Head of caudate nucleus (tissue), 42 donors: ENCODE measurements around the gene IMMP2L.

Experiments
- DNase-seq, 42 donors: peaks; one replicate each; pipeline versions ENCODE4 v3.0.0 to v3.0.0-alpha.2; 2020 to 2021; ENCODE audit warnings: mixed read lengths in 7 of 42
- intact Hi-C: fragments of 100-400 bp; cut with DNase I; formaldehyde crosslinking; loops from one replicate; pipeline ENCODE4 v1.15.0; 2022

IMMP2L gene

DNA sequence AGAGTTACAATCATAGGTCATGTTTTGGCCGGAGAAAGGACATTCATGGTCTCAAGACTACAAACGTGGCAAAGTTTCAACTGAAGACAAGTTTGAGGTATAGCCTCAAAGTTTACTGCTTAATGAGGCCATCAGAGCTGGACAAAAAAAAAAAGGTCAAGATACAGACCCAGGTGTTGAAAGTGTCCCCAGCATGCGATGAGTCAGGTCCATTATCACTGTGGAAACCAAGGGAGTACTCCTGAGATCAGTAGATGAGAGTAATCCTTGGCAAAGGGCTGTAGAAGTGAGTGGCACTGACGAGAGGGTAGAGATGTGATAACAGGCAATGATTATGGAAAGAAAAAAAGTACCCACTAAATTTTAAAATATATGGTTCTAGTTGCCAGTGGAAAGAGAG lies 551.5 kb downstream of the IMMP2L start:
- intact Hi-C loops, result no loop called here

DNA sequence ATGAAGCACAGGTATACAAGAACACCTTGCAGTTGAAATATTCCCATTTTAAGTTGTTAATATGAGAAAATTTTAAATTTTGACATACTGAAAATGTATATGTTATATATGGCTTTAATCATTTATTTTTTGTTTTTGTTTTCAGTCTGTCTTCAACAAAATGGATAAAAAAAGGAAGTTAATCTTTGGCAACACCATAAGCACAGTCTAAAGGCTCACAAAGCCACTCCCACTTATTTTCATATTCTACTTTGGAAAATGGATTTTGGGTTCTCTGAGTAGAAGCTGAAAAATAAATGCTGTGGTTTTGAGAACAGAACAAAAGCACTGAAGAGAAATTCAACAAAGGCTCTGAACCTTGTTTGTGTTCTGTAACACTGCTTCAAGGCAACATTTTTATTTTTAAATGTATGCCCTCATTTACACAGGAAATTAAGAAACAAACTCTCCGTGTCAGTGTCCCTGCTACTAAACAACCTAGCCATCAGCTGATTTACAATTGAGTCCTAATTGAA lies 552.7 kb downstream of the IMMP2L start:
- intact Hi-C loops, result no loop called here
- DNase-seq, result no peak

More for the DNA sequence above, 551.5 kb downstream of the IMMP2L start:
- no peak for DNase-seq

DNA sequence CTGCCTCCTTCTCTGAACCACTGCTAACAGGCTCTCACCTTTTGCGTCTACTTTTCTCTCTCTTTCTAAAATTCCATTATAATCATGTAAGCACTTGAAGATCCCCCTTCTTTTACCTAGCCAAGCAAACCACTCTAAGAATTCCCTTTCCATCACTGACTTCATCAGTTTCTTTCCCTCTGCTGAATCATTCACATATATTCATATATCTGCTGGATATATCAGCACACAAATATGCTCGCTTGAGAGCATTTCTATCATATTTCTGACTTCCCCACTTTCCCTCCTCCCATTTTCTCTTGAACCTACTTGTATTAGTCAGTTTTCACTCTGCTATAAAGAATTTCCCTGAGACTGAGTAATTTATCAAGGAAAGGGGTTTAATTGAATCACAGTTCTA lies 555.6 kb downstream of the IMMP2L start:
- no peak for DNase-seq
- intact Hi-C loops, result no loop called here

DNA sequence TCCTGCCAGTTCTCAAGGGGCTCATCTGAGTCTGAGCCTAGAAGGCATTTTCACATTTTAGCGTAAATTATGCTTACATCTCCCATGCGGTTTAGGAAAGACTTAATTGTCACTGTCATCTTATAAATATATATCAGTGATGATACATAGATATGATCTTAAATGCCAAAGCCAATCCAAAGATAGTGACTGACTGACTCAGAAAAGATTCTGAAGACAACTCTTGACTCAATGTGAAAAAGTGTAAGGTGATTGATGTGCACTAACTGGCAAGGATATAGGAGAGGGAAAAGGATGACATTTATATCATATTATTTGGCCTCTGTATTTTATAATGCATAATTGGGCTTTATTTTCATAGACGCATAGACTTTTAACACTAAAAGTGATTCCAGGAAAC lies 556.3 kb downstream of the IMMP2L start:
- intact Hi-C loops, result no loop called here
- no peak for DNase-seq

DNA sequence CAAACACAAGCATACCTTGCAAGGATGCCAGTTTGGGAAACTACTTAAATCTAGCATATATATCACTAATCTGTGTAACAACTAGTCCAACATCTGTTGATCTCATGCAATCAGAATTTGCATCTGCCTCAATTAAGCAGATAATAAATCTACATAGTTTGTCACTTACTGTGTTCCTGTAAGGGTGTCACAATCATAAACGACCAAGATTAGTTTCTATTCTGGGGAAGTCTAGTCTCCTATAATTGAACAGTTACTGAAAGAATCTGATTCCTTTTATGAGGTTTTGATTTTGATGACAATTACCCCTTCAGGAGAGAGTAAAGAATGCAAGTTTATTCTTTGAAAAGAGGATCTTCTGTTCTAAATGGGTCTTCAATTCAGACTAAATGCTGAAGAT lies 556.8 kb downstream of the IMMP2L start:
- no peak for DNase-seq
- intact Hi-C loops, result no loop called here

DNA sequence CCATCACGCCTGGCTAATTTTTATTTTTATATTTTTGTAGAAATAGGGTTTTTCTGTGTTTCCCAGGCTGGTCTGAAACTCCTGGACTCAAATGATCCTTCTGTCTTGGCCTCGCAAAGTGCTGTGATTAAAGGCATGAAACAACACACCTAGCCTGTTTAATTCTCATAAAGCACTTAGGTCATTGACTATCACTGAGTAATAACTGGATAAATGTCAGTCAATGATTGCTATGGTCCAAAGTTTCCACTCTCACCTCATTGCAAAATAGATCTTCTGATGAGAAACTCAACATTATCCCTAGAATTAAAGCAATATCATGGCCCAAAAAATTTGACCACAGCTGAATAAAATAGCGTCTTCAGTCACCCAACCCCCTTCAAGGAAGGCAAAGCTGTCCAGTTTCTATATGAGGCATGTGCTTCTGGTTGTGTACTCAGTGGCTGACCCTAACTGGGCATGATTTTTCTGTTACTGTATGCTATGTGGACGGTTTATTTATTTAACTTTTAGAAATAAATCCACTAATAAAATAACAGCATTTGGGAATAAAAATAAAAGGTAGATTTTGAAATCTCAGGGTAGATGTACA lies 557.9 kb downstream of the IMMP2L start:
- intact Hi-C loops, result no loop called here
- DNase-seq, result no peak

DNA sequence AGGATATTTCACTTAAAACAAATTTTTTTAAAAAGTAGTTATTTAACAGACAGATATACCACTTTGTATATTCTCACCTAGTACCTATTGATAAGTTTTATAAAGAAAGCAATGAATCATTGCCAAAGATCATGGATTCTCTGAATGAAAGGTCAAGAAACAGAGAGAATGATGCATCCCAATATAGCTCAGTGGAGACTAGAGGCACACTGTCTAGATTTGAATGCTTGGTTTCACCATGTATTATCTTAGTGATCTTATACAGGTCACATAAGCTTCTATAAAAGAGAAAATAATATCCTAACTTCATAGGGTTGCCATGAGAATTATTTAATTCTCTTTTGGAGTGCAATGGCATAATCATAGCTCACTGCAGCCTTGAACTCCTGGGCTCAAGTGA lies 558.4 kb downstream of the IMMP2L start:
- intact Hi-C loops, result no loop called here
- DNase-seq, result no peak

DNA sequence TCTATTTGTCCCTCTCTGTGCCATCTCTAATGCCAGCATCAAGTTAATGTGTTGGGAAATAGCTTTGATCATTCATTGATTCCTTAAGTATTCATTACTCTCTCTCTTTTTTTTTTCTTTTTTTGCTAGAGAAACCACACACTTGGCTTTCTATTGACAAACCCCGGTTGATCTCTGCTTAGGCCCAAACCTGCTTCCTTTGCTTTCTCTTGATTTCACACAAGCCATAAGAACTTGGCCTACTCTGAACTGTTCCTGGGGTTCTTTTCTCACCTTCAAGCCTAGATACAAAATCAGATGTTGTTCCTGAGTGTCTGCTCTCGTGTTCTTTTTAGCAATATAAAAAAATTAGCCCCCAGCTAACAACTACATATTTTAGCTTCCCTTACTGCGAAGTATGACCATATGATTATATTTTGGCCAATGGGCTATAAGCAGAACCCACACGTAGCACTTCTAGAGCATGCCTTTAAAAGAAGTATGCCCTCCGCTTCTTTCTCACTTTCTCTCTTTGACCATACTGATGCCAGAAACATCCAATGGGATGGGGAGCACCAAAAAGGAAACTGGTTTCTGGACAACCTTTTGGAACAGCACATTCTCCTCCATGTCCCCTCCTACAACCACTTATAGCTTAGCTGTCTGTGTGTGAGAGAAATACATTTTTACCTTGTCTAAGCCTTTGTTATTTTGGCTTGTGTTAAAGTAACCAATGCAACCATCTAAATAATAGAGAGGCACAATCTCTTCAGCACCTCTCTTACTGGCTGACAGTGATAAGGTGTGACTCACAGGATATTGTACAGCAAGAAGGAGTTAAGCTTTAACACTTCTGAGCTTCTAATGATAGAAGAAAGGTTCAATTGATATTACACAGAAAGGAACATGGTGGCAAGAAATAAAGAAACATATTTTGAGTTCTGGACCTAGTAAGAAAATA lies 568.0 kb downstream of the IMMP2L start:
- DNase-seq, result no peak
- intact Hi-C loops, result no loop called here

DNA sequence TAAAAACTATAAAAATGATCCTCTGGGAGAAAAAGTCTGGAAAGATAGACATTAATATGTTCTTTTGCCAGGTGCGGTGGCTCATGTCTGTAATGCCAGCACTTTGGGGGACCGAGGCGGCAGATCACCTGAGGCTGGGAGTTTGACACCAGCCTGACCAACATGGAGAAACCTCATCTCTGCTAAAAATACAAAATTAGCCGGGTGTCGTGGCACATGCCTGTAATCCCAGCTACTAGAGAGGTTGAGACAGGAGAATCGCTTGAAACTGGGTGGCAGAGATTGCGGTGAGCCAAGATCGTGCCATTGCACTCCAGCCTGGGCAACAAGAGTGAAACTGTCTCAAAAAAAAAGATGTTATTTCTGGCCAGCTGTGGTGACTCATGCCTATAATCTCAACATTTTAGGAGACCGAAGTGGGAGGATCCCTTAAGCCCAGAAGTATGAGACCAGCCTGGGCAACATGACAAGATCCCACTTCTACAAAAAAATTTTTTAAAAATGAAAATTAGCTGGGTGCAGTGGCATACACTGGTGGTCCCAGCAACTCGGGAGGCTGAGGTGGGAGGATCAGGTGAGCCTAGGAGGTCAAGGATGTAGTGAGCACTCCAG lies 573.3 kb downstream of the IMMP2L start:
- DNase-seq, result no peak
- intact Hi-C loops, result no loop called here

DNA sequence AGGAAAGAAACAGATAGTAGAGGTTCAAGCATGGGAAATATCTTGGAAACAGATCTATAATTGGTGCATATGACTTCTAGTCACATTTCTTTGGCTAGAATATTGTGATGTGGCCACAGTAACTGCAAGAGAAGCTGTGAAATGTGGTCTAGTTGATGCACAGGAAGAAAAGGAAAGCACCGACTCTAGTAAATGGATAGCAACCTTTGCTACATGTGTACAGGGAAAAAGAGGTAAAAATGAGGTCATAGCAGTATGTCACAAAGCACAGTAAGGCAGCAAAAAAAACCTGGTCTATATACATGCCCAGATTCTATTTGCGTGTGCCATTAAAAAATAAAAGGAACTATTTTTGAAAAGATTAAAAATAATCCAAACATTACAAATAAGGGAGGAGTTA lies 573.9 kb downstream of the IMMP2L start:
- DNase-seq, result no peak
- intact Hi-C loops, result no loop called here

DNA sequence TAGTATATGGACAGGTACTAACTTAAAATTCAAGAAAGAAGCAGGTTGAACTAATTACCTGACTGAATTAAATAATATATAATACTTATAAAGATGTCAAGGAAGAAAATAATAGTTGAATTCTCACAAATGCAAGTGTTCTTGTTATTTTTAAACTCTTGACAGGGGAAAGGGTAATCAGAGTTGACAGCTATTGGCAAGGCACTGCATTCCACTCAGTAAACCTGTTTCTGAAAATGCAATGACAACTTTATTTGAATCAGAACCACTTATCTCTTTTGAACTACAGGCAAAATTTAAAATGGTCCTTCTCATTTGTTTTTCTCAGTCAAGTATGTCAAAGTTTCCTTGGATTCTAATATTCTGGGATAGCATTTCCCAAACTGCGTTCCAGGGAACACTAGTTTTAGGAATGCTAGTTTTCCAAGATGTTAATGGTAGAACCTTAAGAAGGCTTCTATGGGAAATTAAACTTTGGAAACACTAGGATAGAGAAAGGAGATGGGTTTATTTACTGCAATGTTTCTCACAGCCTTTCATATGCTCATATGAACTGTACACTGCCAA lies 575.1 kb downstream of the IMMP2L start:
- DNase-seq, result no peak
- intact Hi-C loops, result no loop called here

DNA sequence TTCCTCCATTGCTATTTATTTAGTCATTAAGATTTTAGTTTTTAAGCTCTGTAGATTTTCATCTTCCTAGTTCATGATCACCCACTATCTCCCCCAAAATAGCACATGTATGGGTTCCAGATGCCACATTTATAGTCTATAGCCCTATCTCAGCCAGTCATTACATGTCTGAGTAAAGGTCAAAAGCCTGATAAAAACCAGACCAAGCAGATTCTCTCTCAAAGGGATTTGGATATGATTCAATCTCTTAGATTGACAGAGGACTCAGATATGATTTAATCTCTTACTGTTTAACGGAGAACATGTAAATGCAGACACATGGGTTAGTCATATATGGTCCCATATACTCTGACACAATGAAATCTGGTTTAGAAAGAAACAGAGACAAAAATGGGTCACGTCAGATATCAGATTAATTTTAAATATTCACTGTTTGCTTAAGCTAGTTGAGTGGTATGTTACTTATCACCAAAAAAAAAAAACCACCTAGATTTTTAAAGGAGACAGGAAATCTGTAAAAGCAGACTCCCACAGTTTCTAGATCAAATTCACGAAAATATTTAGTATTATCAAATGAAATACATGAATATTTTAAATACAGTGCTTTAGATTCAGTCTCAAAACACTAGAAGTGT lies 578.4 kb downstream of the IMMP2L start:
- intact Hi-C loops, result no loop called here

DNA sequence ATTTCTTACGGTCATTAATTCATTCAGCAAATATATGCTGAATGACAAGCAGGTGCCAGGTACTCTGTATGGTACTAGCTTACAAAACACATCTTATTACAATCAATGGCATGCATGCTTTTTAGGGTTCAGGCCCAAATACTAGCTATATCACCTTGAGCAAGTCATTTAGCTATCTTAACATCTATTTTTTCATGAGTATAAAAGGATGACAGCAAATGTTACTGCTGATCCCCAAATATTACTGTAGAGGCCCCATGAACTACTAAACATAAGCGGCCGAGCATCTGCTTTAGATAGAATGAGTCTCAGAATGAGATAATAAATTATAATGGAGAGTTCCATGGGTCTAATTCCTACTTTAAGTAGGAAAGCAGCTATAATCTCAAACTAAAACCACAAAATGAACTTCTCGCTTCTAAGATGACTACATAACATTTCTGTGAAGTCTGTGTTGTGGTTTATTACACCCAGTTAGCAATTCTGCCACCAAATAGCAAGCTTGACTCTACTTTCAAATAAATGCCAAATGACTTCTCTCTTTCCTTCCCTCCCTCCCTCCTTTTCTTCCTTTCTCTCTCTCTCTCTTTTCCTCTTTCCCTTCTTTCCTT lies 585.1 kb downstream of the IMMP2L start:
- intact Hi-C loops, result no loop called here

More for the DNA sequence above, 578.4 kb downstream of the IMMP2L start:
- DNase-seq, result no peak

DNA sequence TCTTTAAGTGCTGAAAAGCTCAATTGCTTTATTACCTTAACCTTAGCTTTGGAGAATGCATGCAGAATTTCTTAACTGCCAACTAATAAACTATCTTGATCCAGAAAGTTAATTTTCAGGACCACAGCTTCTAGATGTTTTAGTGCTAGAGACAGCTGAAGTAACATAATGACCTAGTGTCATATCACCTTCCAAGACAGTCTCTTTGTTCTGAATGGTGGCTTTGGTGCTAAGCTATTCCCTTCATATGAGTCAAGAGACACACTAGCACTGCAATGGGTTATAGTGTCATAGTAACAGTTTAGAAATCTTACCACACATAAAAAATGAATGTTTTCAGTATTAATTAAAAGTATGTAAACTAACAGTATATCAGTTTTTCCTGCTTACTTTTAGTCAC lies 586.8 kb downstream of the IMMP2L start:
- DNase-seq, result no peak
- intact Hi-C loops, result no loop called here

More for the DNA sequence above, 585.1 kb downstream of the IMMP2L start:
- no peak for DNase-seq

DNA sequence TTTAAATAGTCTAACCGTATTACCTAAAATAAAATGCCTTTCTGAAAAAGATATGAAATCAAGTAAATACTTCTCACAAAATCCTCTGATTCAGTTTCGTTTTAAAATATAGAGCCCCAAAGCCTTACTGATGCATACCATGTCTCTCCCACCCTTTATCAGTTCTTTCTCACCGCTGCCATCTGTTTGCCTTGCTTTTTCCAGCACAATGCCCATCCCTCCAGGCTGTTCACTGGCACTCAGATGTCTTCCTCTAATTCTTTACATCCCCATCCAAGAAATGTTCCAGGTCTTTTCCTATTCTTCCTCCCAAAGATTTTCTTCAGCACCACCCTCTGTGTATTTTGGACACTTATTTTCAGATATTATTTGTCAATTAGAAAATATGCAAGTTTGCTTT lies 587.9 kb downstream of the IMMP2L start:
- intact Hi-C loops, result no loop called here
- no peak for DNase-seq

DNA sequence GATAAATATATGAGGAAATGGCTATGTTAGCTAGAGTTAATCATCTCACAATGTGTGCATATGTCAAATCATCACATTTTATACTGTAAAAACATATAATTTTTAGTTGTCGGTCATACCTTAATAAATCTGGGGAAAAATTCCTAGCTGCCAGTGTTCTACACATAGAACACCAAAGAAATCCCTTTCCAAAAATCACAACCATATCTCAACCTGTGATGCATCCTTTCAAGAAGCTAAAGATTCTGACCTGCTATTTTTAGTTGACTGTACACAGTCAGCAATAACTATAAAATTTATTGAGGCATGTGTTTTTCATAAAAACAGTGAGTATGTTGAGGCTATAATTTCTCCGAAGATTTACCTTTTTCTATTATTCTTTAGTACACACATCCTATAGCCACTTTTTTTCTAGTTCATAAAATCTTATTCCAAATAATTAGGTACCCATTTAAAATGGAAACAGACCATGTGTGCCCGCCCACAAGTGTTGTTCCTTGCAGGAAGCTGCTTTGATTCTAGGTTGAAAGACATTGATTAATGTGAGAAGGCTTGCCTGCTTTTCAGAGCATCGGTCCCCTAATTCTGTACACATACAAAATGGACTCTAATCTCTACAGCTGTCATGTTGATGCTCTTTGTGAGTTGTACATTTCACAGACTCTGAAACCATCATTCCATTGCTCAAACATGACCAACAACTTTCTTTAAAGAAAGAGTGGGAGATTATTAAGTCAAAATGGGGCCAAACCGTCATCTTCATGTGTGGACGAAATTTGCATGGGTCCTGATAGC lies 588.9 kb downstream of the IMMP2L start:
- no peak for DNase-seq
- intact Hi-C loops, result no loop called here

DNA sequence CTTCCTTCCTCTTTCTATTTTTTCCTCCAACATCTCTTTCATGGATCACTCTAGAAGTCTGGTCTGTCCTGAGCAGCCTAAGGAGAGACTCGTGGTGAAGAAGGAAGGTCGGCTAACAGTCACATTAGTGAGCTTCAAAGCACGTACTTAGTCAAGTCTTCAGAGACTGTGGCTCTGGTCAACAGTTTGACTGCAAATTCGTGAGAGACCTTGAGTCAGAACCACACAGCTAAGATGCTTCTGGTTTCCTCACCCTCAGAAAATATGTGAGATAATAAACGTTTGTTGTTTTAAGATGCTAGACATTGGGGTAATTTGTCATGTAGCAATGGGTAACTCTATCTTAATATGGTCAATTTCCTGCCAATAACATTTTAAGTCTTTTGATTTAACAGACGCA lies 597.5 kb downstream of the IMMP2L start:
- no peak for DNase-seq
- intact Hi-C loops, result no loop called here

DNA sequence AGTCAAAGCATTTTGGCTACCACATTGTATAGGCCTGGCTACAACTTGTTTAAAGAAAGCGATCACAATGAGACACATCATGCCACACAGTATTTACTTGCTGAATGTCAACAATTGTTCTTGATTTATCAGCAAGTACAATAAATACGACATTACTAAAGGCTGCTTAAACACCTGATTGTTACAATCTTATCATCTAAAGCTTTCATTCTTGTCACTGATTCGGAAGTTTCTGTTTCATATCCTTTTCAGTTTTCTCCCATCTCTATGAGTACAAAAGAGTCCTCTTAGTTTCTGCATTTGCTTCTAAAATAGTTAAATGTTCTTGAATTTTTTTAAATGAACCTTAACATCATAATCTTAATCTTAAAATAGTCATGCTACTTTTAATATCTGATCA lies 599.5 kb downstream of the IMMP2L start:
- intact Hi-C loops, result no loop called here
- DNase-seq, result no peak
